K562 (cell line): ENCODE data around the gene CACNA2D3. TPM values are rescaled to one million over a fixed set of nuclear protein-coding genes. Genes with fewer than 3 reads are reported as not detected.

ENCODE experiments used
- ATF4 ChIP-seq: fragments of 450-650 bp; formaldehyde crosslinking; IDR thresholded peaks from 2 replicates; pipeline ENCODE4 v1.4.0; 2022; ENCODE audit warnings: mild to moderate bottlenecking, moderate library complexity
- CTCF ChIP-seq, 3 experiments: IDR thresholded peaks in 2 of 3; conservative IDR thresholded peaks in 1 of 3; 2 replicates each; pipeline ENCODE4 v1.5.1; 2011 to 2012; ENCODE audit warnings: low read length in 3 of 3, mild to moderate bottlenecking in 3 of 3, control low read depth in 2 of 3, improper control_type of control experiment in 1 of 3, inconsistent platforms in 1 of 3, low read depth in 1 of 3, mixed read lengths in 1 of 3, moderate library complexity in 1 of 3; ENCODE audit not compliant: insufficient read depth in 2 of 3
- FIP1L1 ChIP-seq: fragments of 200-400 bp; formaldehyde crosslinking; IDR thresholded peaks from 2 replicates; pipeline ENCODE4 v1.6.1; 2018; ENCODE audit warnings: mild to moderate bottlenecking, low read depth, low read length; ENCODE audit not compliant: poor library complexity, severe bottlenecking
- MED1 ChIP-seq: sonication (generic); formaldehyde crosslinking; IDR thresholded peaks from 2 replicates; pipeline ENCODE4 v1.8.1; 2023; ENCODE audit warnings: missing genetic modification reagents, borderline replicate concordance
- MEIS2 ChIP-seq: fragments of 450-650 bp; IDR thresholded peaks from 2 replicates; pipeline ENCODE4 v1.6.1; 2014; ENCODE audit warnings: mild to moderate bottlenecking; ENCODE audit not compliant: partially characterized antibody
- NRF1 ChIP-seq, 2 experiments: fragments of 450-650 bp; IDR thresholded peaks in 1 of 2; conservative IDR thresholded peaks in 1 of 2; 2 replicates each; pipeline ENCODE4 v1.6.1; 2014; ENCODE audit warnings: mild to moderate bottlenecking in 2 of 2
- SMARCA5 ChIP-seq: fragments of 450-650 bp; IDR thresholded peaks from 2 replicates; pipeline ENCODE4 v1.6.1; 2016
- TAF1 ChIP-seq: IDR thresholded peaks from 2 replicates; pipeline ENCODE4 v1.6.1; 2011; ENCODE audit warnings: mild to moderate bottlenecking, low read length, moderate library complexity; ENCODE audit not compliant: insufficient read depth, control insufficient read depth, severe bottlenecking; ENCODE audit errors: extremely low read depth
- ZNF740 ChIP-seq, 3 experiments: fragments of 200-800 bp in 1 of 3; sonication (Bioruptor generic) in 1 of 3; sonication (generic) in 1 of 3; formaldehyde crosslinking in 1 of 3; IDR thresholded peaks; 2 replicates each; pipeline versions ENCODE4 v1.6.1 to v1.8.0; 2016 to 2022; ENCODE audit warnings: mild to moderate bottlenecking in 2 of 3, missing compliant biosample characterization in 2 of 3, missing genetic modification characterization in 2 of 3, missing genetic modification reagents in 1 of 3
- polyA plus RNA-seq, 8 experiments: library from polyadenylated mRNA; depleted of rRNA in 4 of 8; stranded (reverse) in 5 of 8; unstranded in 3 of 8; fragments of >200 nt; fragmentation: Nextera tagmentation in 2 of 8; fragmentation: Illumina TruSeq in 1 of 8; extraction: Ambion mirVana in 2 of 8; extraction: Trizol in 1 of 8; gene quantifications; 2 replicates each; pipeline versions ENCODE4 v1.2.1 to v1.2.3, GENCODE V29; 2011 to 2014; ENCODE audit warnings: inconsistent platforms in 1 of 8, missing spikeins in 1 of 8
- total RNA-seq, 7 experiments: library from RNA; depleted of rRNA in 6 of 7; stranded (reverse); fragments of >200 nt in 6 of 7; fragmentation: Illumina TruSeq in 2 of 7; extraction: Trizol in 2 of 7; gene quantifications; 2 replicates each; pipeline versions ENCODE4 v1.2.1 to v1.2.3, GENCODE V29; 2011 to 2021; ENCODE audit warnings: low replicate concordance in 1 of 7

CACNA2D3 gene
- total and polyA plus RNA-seq, 9 of the 15 experiments (the other 6 are each of a cell fraction or from before 2014, with no cell fraction given): 0.01 TPM; not detected in 8

- no peak for TF ChIP-seq ZNF740 (CRISPR knock-in tag; IDR thresholded peaks at IDR 0.05)
- no peak for TF ChIP-seq ZNF740 (tag; IDR thresholded peaks at IDR 0.05)
- TF ChIP-seq TAF1: no peak
- TF ChIP-seq ATF4: no peak
- no peak for TF ChIP-seq MED1 (CRISPR knock-in tag)
- TF ChIP-seq MEIS2: no peak
- TF ChIP-seq FIP1L1: no peak
- no peak for TF ChIP-seq NRF1 (conservative IDR thresholded peaks at IDR 0.05 in 1 of 2, IDR thresholded peaks at IDR 0.05 in 1 of 2)
- no peak for TF ChIP-seq SMARCA5
- no peak for TF ChIP-seq CTCF (IDR thresholded peaks at IDR 0.05 in 2 of 3, conservative IDR thresholded peaks at IDR 0.05 in 1 of 3; ENCODE audit: insufficient read depth in 2 of 3, low read depth in 1 of 3, low read length in 3 of 3)
These were observed 776.9 kb downstream of the CACNA2D3 start (continued) for GRCh38 chr3:54899273-54899672.
